Stimulated activated CD4-positive, alpha-beta T cell treated with anti-CD3 and anti-CD28 coated beads, Interleukin-15, amount 100 ng/mL, for 1 hour (primary cell): ENCODE data around the gene ANKS1A.

Experiments used
- DNase-seq, 2 donors: peaks; one replicate each; pipeline ENCODE4 v3.0.0-alpha.2; 2020; ENCODE audit warnings: low read depth in 1 of 2, low spot score in 1 of 2

Gene ANKS1A

GRCh38 chr6:34957231-34957783 lies 68.3 kb downstream of the ANKS1A start:
- no peak for DNase-seq

GRCh38 chr6:34958734-34959133 lies 69.7 kb downstream of the ANKS1A start:
- no peak for DNase-seq

GRCh38 chr6:34959224-34959623 lies 70.2 kb downstream of the ANKS1A start:
- no peak for DNase-seq

GRCh38 chr6:34961082-34961481 lies 72.0 kb downstream of the ANKS1A start:
- no peak for DNase-seq

GRCh38 chr6:34961574-34961973 lies 72.5 kb downstream of the ANKS1A start:
- DNase-seq = no peak

GRCh38 chr6:34964564-34964963 lies 75.5 kb downstream of the ANKS1A start:
- DNase-seq = no peak

GRCh38 chr6:34967461-34967860 lies 78.4 kb downstream of the ANKS1A start:
- DNase-seq = no peak

GRCh38 chr6:34969662-34970265 lies 80.7 kb downstream of the ANKS1A start:
- no peak for DNase-seq

GRCh38 chr6:34970488-34970887 lies 81.4 kb downstream of the ANKS1A start:
- DNase-seq = no peak

- DNase-seq = no peak
These were observed 81.9 kb downstream of the ANKS1A start for GRCh38 chr6:34970957-34971356.

GRCh38 chr6:34973547-34974248 lies 84.6 kb downstream of the ANKS1A start:
- no peak for DNase-seq

- DNase-seq = no peak
These were observed 85.2 kb downstream of the ANKS1A start for GRCh38 chr6:34974249-34974642.

- DNase-seq = no peak
These were observed 87.2 kb downstream of the ANKS1A start for GRCh38 chr6:34976239-34976638.

- DNase-seq = no peak
These were observed 90.2 kb downstream of the ANKS1A start for GRCh38 chr6:34979218-34979617.

- no peak for DNase-seq
These were observed 90.9 kb downstream of the ANKS1A start for GRCh38 chr6:34979994-34980393.

- no peak for DNase-seq
These were observed 92.3 kb downstream of the ANKS1A start for GRCh38 chr6:34981366-34981765.

GRCh38 chr6:34981951-34982350 lies 92.9 kb downstream of the ANKS1A start:
- DNase-seq = no peak

- no peak for DNase-seq
These were observed 93.4 kb downstream of the ANKS1A start for GRCh38 chr6:34982424-34982852.

- no peak for DNase-seq
These were observed 95.4 kb downstream of the ANKS1A start for GRCh38 chr6:34984416-34984815.

GRCh38 chr6:34985236-34985635 lies 96.2 kb downstream of the ANKS1A start:
- no peak for DNase-seq

- peak; percentile 3 to 26 for DNase-seq
These were observed 97.8 kb downstream of the ANKS1A start for GRCh38 chr6:34986845-34987246.

- no peak for DNase-seq
These were observed 98.5 kb downstream of the ANKS1A start for GRCh38 chr6:34987506-34987905.
